Adrenal gland (tissue), 12 donors: ENCODE data around the gene IL33. TPM values are rescaled to one million over a fixed set of nuclear protein-coding genes. Genes with fewer than 3 reads are reported as not detected.

ENCODE experiments used
- DNase-seq, 7 donors: peaks; one replicate each; pipeline ENCODE4 v3.0.0-alpha.2; 2019 to 2020
- H3K27ac ChIP-seq, 5 donors: fragments of 200-600 bp; sonication (generic) in 4 of 5; 1 replicate in 3 of 5; 2 replicates in 2 of 5; pipeline versions ENCODE4 v1.5.1 to v1.8.0; 2016 to 2020; ENCODE audit warnings: mild to moderate bottlenecking in 1 of 5
- H3K27me3 ChIP-seq: fragments of 200-600 bp; 2 replicates; pipeline ENCODE4 v1.8.0; 2021
- H3K36me3 ChIP-seq, 2 donors: fragments of 200-600 bp; replicated peaks in 1 of 2; 1 replicate in 1 of 2; 2 replicates in 1 of 2; pipeline versions ENCODE4 v1.5.1 to v1.8.0; 2018 to 2022
- H3K4me1 ChIP-seq, 2 donors: fragments of 200-600 bp; replicated peaks in 1 of 2; 1 replicate in 1 of 2; 2 replicates in 1 of 2; pipeline versions ENCODE4 v1.5.1 to v1.8.0; 2018 to 2021
- H3K4me3 ChIP-seq, 4 donors: fragments of 200-600 bp; sonication (generic) in 3 of 4; one replicate each; pipeline ENCODE4 v1.5.1; 2016 to 2018
- H3K9me3 ChIP-seq, 3 donors: fragments of 200-600 bp; sonication (generic) in 1 of 3; replicated peaks in 1 of 3; 1 replicate in 2 of 3; 2 replicates in 1 of 3; pipeline versions ENCODE4 v1.5.1 to v1.8.0; 2016 to 2021
- CTCF ChIP-seq, 6 experiments: fragments of 450-650 bp in 4 of 6; fragments of 200-600 bp in 2 of 6; sonication (generic) in 1 of 6; IDR thresholded peaks; 1 replicate in 5 of 6; 2 replicates in 1 of 6; pipeline versions ENCODE4 v1.5.1 to v1.8.0; 2016 to 2021; ENCODE audit warnings: antibody characterized with exemption in 6 of 6, mild to moderate bottlenecking in 2 of 6, moderate library complexity in 1 of 6
- POLR2A ChIP-seq, 2 donors: fragments of 450-650 bp; IDR thresholded peaks; one replicate each; pipeline ENCODE4 v1.6.1; 2017; ENCODE audit warnings: antibody characterized with exemption in 2 of 2, mild to moderate bottlenecking in 2 of 2, moderate library complexity in 1 of 2
- WGBS, 4 donors: extraction: QIAGEN DNeasy Blood & Tissue Kit in 2 of 4; methylation state at CpG; one replicate each; pipeline versions ENCODE4 v1.1.5 to v1.1.7; 2013 to 2017; 5-methylcytosine and 5-hydroxymethylcytosine counted together
- intact Hi-C, 2 donors: fragments of 100-400 bp; cut with DNase I; formaldehyde crosslinking; loops; one replicate each; pipeline versions ENCODE4 v1.14.1 to v1.15.0; 2022 to 2023
- polyA plus RNA-seq, 3 donors: library from polyadenylated mRNA; stranded (reverse); fragments of 200-250 nt in 2 of 3; fragments of 350-450 nt in 1 of 3; fragmentation: Illumina TruSeq in 1 of 3; extraction: RNeasy Lipid Tissue Mini Kit (QIAGEN cat#74804) in 1 of 3; gene quantifications; one replicate each; pipeline ENCODE4 v1.2.3, GENCODE V29; 2013 to 2014
- total RNA-seq, 9 donors: library from RNA; depleted of rRNA in 4 of 9; stranded (reverse); fragments of >200 nt in 4 of 9; fragments of 120-200 nt in 1 of 9; fragmentation: NEBNext Ultra II Directional in 1 of 9; extraction: Animal tissue kit (Norgen Biotek cat#: 25700) in 1 of 9; gene quantifications; one replicate each; pipeline versions ENCODE4 v1.1.0 to v1.2.4, GENCODE V29; 2013 to 2023
- donor health status: healthy with polysubstance abuse.
- donor health status: Bipolar disorder and iron deficiency.
- donor health status: DM: yes; HTN: yes; CAD: no.
- donor health status: DM: no; HTN: no; CAD: no.
- donor health status: DM: no; HTN: no; CAD: no.
- donor health status: DM: yes; HTN: yes; CAD: no.

IL33 gene
- total and polyA plus RNA-seq, 12 donors, result 8.2 to 54.3 (median 22.2) TPM

GRCh38 chr9:6214903-6215302 lies 704 bp upstream of the IL33 start:
- 40 to 48% (median 44%) methylated on average over 2 of the region's 2 CpGs for WGBS, 4 donors
- H3K9me3 ChIP-seq, result peaks cover 0 to 13% (median 0%) of the 10 kb centered on the region in 3 donors
- intact Hi-C loops, result no loop called here
- no peak overlapping the region for H3K4me3 ChIP-seq
- TF ChIP-seq CTCF (IDR thresholded peaks at IDR 0.05) (no peak), POLR2A (IDR thresholded peaks at IDR 0.05) (no peak)
- no peak for DNase-seq
- H3K4me1 ChIP-seq, result no peaks in the 10 kb centered on the region
- no peaks in the 10 kb centered on the region for H3K27me3 ChIP-seq
- H3K27ac ChIP-seq, result no peak overlapping the region
- H3K36me3 ChIP-seq, result no peaks in the 10 kb centered on the region

DNA sequence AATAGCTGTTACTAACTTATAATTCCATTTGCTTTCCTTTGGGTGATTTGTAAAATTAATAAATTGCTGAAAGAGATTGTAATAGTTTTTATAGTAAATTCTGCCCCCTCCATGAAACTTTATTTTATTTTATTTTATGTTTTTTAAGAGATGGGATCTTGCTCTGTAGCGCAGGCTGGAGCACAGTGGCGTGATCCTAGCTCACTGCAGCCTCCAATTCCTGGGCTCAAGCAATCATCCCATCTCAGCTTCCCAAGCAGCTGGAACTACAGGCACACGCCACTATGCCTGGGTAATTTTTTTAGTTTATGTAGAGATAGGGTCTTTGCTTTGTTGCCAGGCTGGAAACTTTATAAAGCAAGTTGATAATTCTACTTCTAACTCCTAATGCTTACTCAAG lies 395 bp downstream of the IL33 start:
- Histone ChIP-seq H3K4me3 (peak overlapping the region in 1 of 4 donors; percentile 35), H3K4me1 (no peaks in the 10 kb centered on the region), H3K27ac (peak overlapping the region in 1 of 5 donors; percentile 48), H3K36me3 (no peaks in the 10 kb centered on the region), H3K9me3 (peaks cover 0 to 2% (median 0%) of the 10 kb centered on the region in 3 donors), H3K27me3 (no peaks in the 10 kb centered on the region)
- DNase-seq, result no peak
- intact Hi-C loops, result no loop called here
- WGBS, 4 donors, result 62 to 78% (median 75%) methylated on average over 3 of the region's 3 CpGs
- TF ChIP-seq CTCF (IDR thresholded peaks at IDR 0.05) (no peak), POLR2A (IDR thresholded peaks at IDR 0.05) (no peak)

DNA sequence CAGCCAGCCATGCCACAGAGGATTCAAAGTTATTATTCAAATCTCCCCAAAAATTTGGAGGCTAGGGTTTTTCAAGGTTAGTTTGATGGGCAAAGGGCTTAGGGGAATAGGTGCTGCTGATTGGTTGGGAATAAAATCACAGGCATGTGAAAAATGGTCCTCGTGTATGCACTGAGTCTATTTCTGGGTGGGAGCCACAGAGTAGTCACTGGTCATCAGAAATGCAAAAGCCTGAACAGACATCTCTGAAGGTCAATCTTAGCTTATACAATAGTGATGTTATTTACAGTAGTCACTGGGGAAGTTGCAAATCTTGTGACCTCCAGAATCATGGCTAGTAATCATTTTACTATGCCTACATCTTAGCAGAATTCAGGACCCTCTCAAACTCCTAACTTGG lies 1.3 kb downstream of the IL33 start:
- 59 to 64% (median 60%) methylated on average over 1 of the region's 1 CpG for WGBS, 4 donors
- no peak for DNase-seq
- peak overlapping the region in 2 of 5 donors; percentile 48 to 73 for H3K27ac ChIP-seq
- intact Hi-C loops, result no loop called here
- H3K27me3 ChIP-seq, result no peaks in the 10 kb centered on the region
- no peak for TF ChIP-seq CTCF (IDR thresholded peaks at IDR 0.05)
- TF ChIP-seq POLR2A (IDR thresholded peaks at IDR 0.05), result no peak
- H3K4me3 ChIP-seq, result peak overlapping the region in 1 of 4 donors; percentile 35
- H3K9me3 ChIP-seq, result no peaks in the 10 kb centered on the region
- no peaks in the 10 kb centered on the region for H3K36me3 ChIP-seq
- H3K4me1 ChIP-seq, result no peaks in the 10 kb centered on the region

DNA sequence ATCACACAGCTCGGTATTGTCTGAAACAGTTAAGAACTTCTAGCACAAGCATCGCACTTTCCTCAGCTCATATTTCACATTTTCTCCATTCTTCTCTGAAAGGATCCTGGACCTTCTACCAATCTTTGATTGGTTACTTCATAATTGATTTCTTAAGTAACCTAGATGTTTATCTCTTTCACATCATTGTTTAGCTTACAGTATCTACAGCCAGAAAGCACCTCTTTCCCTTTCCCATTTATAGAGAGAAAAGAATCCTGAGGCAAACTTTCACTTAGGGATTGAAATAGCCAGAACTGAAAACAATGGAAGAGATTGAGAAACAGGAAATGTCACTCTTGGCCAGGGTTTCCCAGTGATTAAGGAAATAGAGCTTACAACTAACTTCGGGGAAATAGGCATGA lies 2.5 kb downstream of the IL33 start:
- Histone ChIP-seq H3K36me3 (no peaks in the 10 kb centered on the region), H3K4me1 (no peaks in the 10 kb centered on the region), H3K27me3 (no peaks in the 10 kb centered on the region), H3K4me3 (peak overlapping the region in 1 of 4 donors; percentile 17), H3K27ac (peak overlapping the region in 2 of 5 donors; percentile 48 to 73), H3K9me3 (no peaks in the 10 kb centered on the region)
- DNase-seq, result no peak
- intact Hi-C loops, result no loop called here
- no peak for TF ChIP-seq POLR2A (IDR thresholded peaks at IDR 0.05)
- no peak for TF ChIP-seq CTCF (IDR thresholded peaks at IDR 0.05)
- WGBS, 4 donors, result 34 to 43% (median 38%) methylated on average over 3 of the region's 3 CpGs
